ENCODE measurements around the gene PEX13.
A peak's percentile ranks its signal among the peaks of the same experiment; 100 is the strongest.

Gene PEX13

GRCh38 chr2:61018318-61018755 is 817 bp downstream of the PEX13 start:
- H2BK5ac ChIP-seq (ENCODE audit: low read depth, low read length, poor library complexity) = no peak overlapping the region
- H2AFZ ChIP-seq (ENCODE audit: insufficient read depth, low read length, poor library complexity) = no peak overlapping the region
- H4K8ac ChIP-seq (ENCODE audit: low read depth, low read length) = no peak overlapping the region
- H3K4me1 ChIP-seq (ENCODE audit: control insufficient read depth in 1 of 2, insufficient read depth in 2 of 2, low read length in 2 of 2) = no peaks in the 10 kb centered on the region
- peak overlapping the region; percentile 89 for H3K9ac ChIP-seq (ENCODE audit: low read length)
- peak overlapping the region; percentile 84 for H3K4me3 ChIP-seq (ENCODE audit: low read depth, low read length)
- no peak overlapping the region for H3K18ac ChIP-seq (ENCODE audit: low read length)
- H3K4me2 ChIP-seq (ENCODE audit: low read length) = peak overlapping the region; percentile 97
- no peak overlapping the region for H3K23ac ChIP-seq (ENCODE audit: low read length)
- no peak overlapping the region for H2AK5ac ChIP-seq (ENCODE audit: low read length)
- peaks cover 11 to 13% of the 10 kb centered on the region in 2 experiments for H3K36me3 ChIP-seq (ENCODE audit: control insufficient read depth in 1 of 2, insufficient read depth in 2 of 2, low read length in 2 of 2)
- no peak overlapping the region for H3K14ac ChIP-seq (ENCODE audit: low read length)
- peak overlapping the region; percentile 49 for H3K4ac ChIP-seq (ENCODE audit: low read depth, low read length)
- no peak overlapping the region for H2BK120ac ChIP-seq (ENCODE audit: insufficient read depth, low read length, poor library complexity)
- H3K79me2 ChIP-seq (ENCODE audit: control insufficient read depth, insufficient read depth, low read length, poor library complexity) = peaks cover 14% of the 10 kb centered on the region
- WGBS (ENCODE audit: extremely low coverage, insufficient coverage, insufficient read length) = no CpG with 5 or more reads among the region's 7 CpGs
- no peak overlapping the region for H4K91ac ChIP-seq (ENCODE audit: low read depth, low read length)
- no peak overlapping the region for H2BK12ac ChIP-seq (ENCODE audit: low read length)
- no peaks in the 10 kb centered on the region for H3K27me3 ChIP-seq (ENCODE audit: insufficient read depth, low read length)
- peaks cover 4% of the 10 kb centered on the region for H3K9me3 ChIP-seq (ENCODE audit: insufficient read depth, low read depth, low read length)
- H3K79me1 ChIP-seq (ENCODE audit: low read length) = peaks cover 15% of the 10 kb centered on the region
- peak overlapping the region; percentile 96 for H3K27ac ChIP-seq (ENCODE audit: low read depth, low read length)
- H4K12ac ChIP-seq (ENCODE audit: low read depth, low read length) = no peak overlapping the region
- no peak for DNase-seq

GRCh38 chr2:61018798-61019197 is 1.3 kb downstream of the PEX13 start:
- Histone ChIP-seq H3K4me3 (ENCODE audit: low read depth, low read length) (no peak overlapping the region), H2BK12ac (ENCODE audit: low read length) (no peak overlapping the region), H3K27ac (ENCODE audit: low read depth, low read length) (no peak overlapping the region), H3K9ac (ENCODE audit: low read length) (no peak overlapping the region), H2BK120ac (ENCODE audit: insufficient read depth, low read length, poor library complexity) (no peak overlapping the region), H3K9me3 (ENCODE audit: insufficient read depth, low read depth, low read length) (peaks cover 4% of the 10 kb centered on the region), H4K91ac (ENCODE audit: low read depth, low read length) (no peak overlapping the region), H3K27me3 (ENCODE audit: insufficient read depth, low read length) (no peaks in the 10 kb centered on the region), H3K36me3 (ENCODE audit: control insufficient read depth in 1 of 2, insufficient read depth in 2 of 2, low read length in 2 of 2) (peaks cover 11 to 15% of the 10 kb centered on the region in 2 experiments), H3K14ac (ENCODE audit: low read length) (no peak overlapping the region), H2AK5ac (ENCODE audit: low read length) (no peak overlapping the region), H3K4me2 (ENCODE audit: low read length) (no peak overlapping the region), H3K23ac (ENCODE audit: low read length) (no peak overlapping the region), H4K8ac (ENCODE audit: low read depth, low read length) (no peak overlapping the region), H2BK5ac (ENCODE audit: low read depth, low read length, poor library complexity) (no peak overlapping the region), H3K18ac (ENCODE audit: low read length) (no peak overlapping the region), H3K79me1 (ENCODE audit: low read length) (peaks cover 15% of the 10 kb centered on the region), H2AFZ (ENCODE audit: insufficient read depth, low read length, poor library complexity) (no peak overlapping the region), H4K12ac (ENCODE audit: low read depth, low read length) (no peak overlapping the region), H3K4me1 (ENCODE audit: control insufficient read depth in 1 of 2, insufficient read depth in 2 of 2, low read length in 2 of 2) (no peaks in the 10 kb centered on the region), H3K79me2 (ENCODE audit: control insufficient read depth, insufficient read depth, low read length, poor library complexity) (peaks cover 14% of the 10 kb centered on the region), H3K4ac (ENCODE audit: low read depth, low read length) (no peak overlapping the region)
- no CpG with 5 or more reads among the region's 6 CpGs for WGBS (ENCODE audit: extremely low coverage, insufficient coverage, insufficient read length)
- no peak for DNase-seq

DNA sequence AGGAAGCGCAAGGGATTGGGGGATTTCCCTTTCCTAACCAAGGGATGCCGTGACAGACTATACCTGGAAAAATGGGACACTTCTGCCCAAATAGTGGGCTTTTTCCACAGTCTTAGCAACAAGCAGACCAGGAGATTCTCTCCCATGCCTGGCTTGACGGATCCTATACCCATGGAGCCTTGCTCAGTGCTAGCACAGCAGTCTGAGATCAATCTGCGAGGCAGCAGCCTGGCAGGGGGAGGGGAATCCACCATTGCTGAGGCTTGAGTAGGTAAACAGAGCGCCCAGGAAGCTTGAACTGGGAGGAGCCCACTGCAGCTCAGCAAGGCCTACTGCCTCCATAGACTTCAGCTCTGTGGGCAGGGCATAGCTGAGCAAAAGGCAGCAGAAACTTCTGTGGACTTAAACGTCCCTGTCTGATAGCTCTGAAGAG is 3.7 kb downstream of the PEX13 start:
- H3K9me3 ChIP-seq (ENCODE audit: insufficient read depth, low read depth, low read length) = peaks cover 4% of the 10 kb centered on the region
- peak overlapping the region; percentile 53 for H3K18ac ChIP-seq (ENCODE audit: low read length)
- no peak overlapping the region for H4K8ac ChIP-seq (ENCODE audit: low read depth, low read length)
- peak overlapping the region; percentile 84 for H3K4ac ChIP-seq (ENCODE audit: low read depth, low read length)
- H3K27ac ChIP-seq (ENCODE audit: low read depth, low read length) = no peak overlapping the region
- no CpG with 5 or more reads among the region's 6 CpGs for WGBS (ENCODE audit: extremely low coverage, insufficient coverage, insufficient read length)
- H2AFZ ChIP-seq (ENCODE audit: insufficient read depth, low read length, poor library complexity) = no peak overlapping the region
- H3K27me3 ChIP-seq (ENCODE audit: insufficient read depth, low read length) = no peaks in the 10 kb centered on the region
- no peak overlapping the region for H2BK120ac ChIP-seq (ENCODE audit: insufficient read depth, low read length, poor library complexity)
- H3K4me3 ChIP-seq (ENCODE audit: low read depth, low read length) = no peak overlapping the region
- H3K4me1 ChIP-seq (ENCODE audit: control insufficient read depth in 1 of 2, insufficient read depth in 2 of 2, low read length in 2 of 2) = no peaks in the 10 kb centered on the region
- H2BK12ac ChIP-seq (ENCODE audit: low read length) = no peak overlapping the region
- no peak overlapping the region for H3K9ac ChIP-seq (ENCODE audit: low read length)
- H3K36me3 ChIP-seq (ENCODE audit: control insufficient read depth in 1 of 2, insufficient read depth in 2 of 2, low read length in 2 of 2) = peaks cover 12 to 18% of the 10 kb centered on the region in 2 experiments
- H4K91ac ChIP-seq (ENCODE audit: low read depth, low read length) = no peak overlapping the region
- no peak overlapping the region for H3K14ac ChIP-seq (ENCODE audit: low read length)
- no peak overlapping the region for H3K23ac ChIP-seq (ENCODE audit: low read length)
- no peak for DNase-seq
- no peak overlapping the region for H3K4me2 ChIP-seq (ENCODE audit: low read length)
- H2AK5ac ChIP-seq (ENCODE audit: low read length) = no peak overlapping the region
- H4K12ac ChIP-seq (ENCODE audit: low read depth, low read length) = no peak overlapping the region
- no peak overlapping the region for H2BK5ac ChIP-seq (ENCODE audit: low read depth, low read length, poor library complexity)
- H3K79me2 ChIP-seq (ENCODE audit: control insufficient read depth, insufficient read depth, low read length, poor library complexity) = peaks cover 14% of the 10 kb centered on the region
- peaks cover 15% of the 10 kb centered on the region for H3K79me1 ChIP-seq (ENCODE audit: low read length)

DNA sequence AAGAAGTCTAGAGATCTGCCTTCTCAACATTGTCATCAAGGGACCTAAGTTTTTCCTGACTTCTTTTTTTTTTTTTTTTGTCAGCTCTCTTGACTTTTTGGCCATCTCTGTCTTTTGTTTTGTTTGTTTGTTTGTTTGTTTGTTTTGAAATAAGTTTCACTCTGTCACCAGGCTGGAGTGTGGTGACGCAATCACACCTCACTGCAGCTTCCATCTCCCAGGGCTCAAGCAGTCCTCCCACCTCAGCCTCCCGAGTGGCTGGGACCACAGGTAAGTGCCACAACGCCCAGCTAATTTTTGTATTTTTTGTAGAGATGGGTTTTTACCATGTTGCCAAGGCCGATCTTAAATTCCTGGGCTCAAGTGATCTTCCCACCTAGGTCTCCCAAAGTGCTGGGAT is 6.2 kb downstream of the PEX13 start:
- Histone ChIP-seq H3K27ac (ENCODE audit: low read depth, low read length) (no peak overlapping the region), H3K79me2 (ENCODE audit: control insufficient read depth, insufficient read depth, low read length, poor library complexity) (peaks cover 3% of the 10 kb centered on the region), H2AFZ (ENCODE audit: insufficient read depth, low read length, poor library complexity) (no peak overlapping the region), H3K18ac (ENCODE audit: low read length) (no peak overlapping the region), H3K9ac (ENCODE audit: low read length) (no peak overlapping the region), H3K14ac (ENCODE audit: low read length) (no peak overlapping the region), H4K12ac (ENCODE audit: low read depth, low read length) (no peak overlapping the region), H3K4ac (ENCODE audit: low read depth, low read length) (peak overlapping the region; percentile 46), H3K27me3 (ENCODE audit: insufficient read depth, low read length) (no peaks in the 10 kb centered on the region), H3K4me2 (ENCODE audit: low read length) (no peak overlapping the region), H4K91ac (ENCODE audit: low read depth, low read length) (no peak overlapping the region), H3K79me1 (ENCODE audit: low read length) (no peaks in the 10 kb centered on the region), H2AK5ac (ENCODE audit: low read length) (no peak overlapping the region), H2BK5ac (ENCODE audit: low read depth, low read length, poor library complexity) (no peak overlapping the region), H4K8ac (ENCODE audit: low read depth, low read length) (no peak overlapping the region), H3K23ac (ENCODE audit: low read length) (no peak overlapping the region), H3K9me3 (ENCODE audit: insufficient read depth, low read depth, low read length) (peaks cover 4% of the 10 kb centered on the region), H3K4me3 (ENCODE audit: low read depth, low read length) (no peak overlapping the region), H3K4me1 (ENCODE audit: control insufficient read depth in 1 of 2, insufficient read depth in 2 of 2, low read length in 2 of 2) (no peaks in the 10 kb centered on the region), H3K36me3 (ENCODE audit: control insufficient read depth in 1 of 2, insufficient read depth in 2 of 2, low read length in 2 of 2) (peaks cover 15 to 20% of the 10 kb centered on the region in 2 experiments), H2BK120ac (ENCODE audit: insufficient read depth, low read length, poor library complexity) (no peak overlapping the region), H2BK12ac (ENCODE audit: low read length) (no peak overlapping the region)
- no peak for DNase-seq
- WGBS (ENCODE audit: extremely low coverage, insufficient coverage, insufficient read length) = no CpG with 5 or more reads among the region's 4 CpGs
